GM21786 (cell line): Measurements from ENCODE around the gene RGS7.
"Not testable (repeated sequence)": the region's sequence is repeated elsewhere in the genome, so short reads cannot be mapped to it uniquely, and the experiment has no call there.

ENCODE experiments used
- ATAC-seq: cut with Tn5 transposase; IDR thresholded peaks from one replicate; pipeline ENCODE4 v1.9.1; 2021; ENCODE audit not compliant: unreplicated experiment

The RGS7 gene

GRCh38 chr1:241215683-241216082 lies 141.3 kb downstream of the RGS7 start:
- ATAC-seq: no peak

GRCh38 chr1:241215203-241215602 lies 141.8 kb downstream of the RGS7 start:
- no peak for ATAC-seq

GRCh38 chr1:241213139-241213538 lies 143.9 kb downstream of the RGS7 start:
- ATAC-seq: no peak

GRCh38 chr1:241212628-241213027 lies 144.4 kb downstream of the RGS7 start:
- no peak for ATAC-seq

GRCh38 chr1:241208910-241209379 lies 148.1 kb downstream of the RGS7 start:
- no peak for ATAC-seq

- no peak for ATAC-seq
These were observed 153.2 kb downstream of the RGS7 start for GRCh38 chr1:241203817-241204216.

- ATAC-seq: no peak
These were observed 154.6 kb downstream of the RGS7 start for GRCh38 chr1:241202401-241202800.

- ATAC-seq: no peak
These were observed 170.3 kb downstream of the RGS7 start for GRCh38 chr1:241186716-241187115.

- ATAC-seq: no peak
These were observed 175.0 kb downstream of the RGS7 start for GRCh38 chr1:241181971-241182370.

- no peak for ATAC-seq
These were observed 175.5 kb downstream of the RGS7 start for GRCh38 chr1:241181471-241181870.

- ATAC-seq: no peak
These were observed 176.4 kb downstream of the RGS7 start for GRCh38 chr1:241180569-241180968.

GRCh38 chr1:241177660-241178059 lies 179.3 kb downstream of the RGS7 start:
- no peak for ATAC-seq

- ATAC-seq: no peak
These were observed 184.5 kb downstream of the RGS7 start for GRCh38 chr1:241172486-241172885.

GRCh38 chr1:241171991-241172390 lies 185.0 kb downstream of the RGS7 start:
- no peak for ATAC-seq

GRCh38 chr1:241167121-241167630 lies 189.8 kb downstream of the RGS7 start:
- ATAC-seq: no peak

GRCh38 chr1:241166625-241167024 lies 190.4 kb downstream of the RGS7 start:
- ATAC-seq: no peak

GRCh38 chr1:241165256-241165655 lies 191.7 kb downstream of the RGS7 start:
- not testable (repeated sequence) for ATAC-seq

GRCh38 chr1:241163363-241163762 lies 193.6 kb downstream of the RGS7 start:
- no peak for ATAC-seq

GRCh38 chr1:241161188-241161689 lies 195.8 kb downstream of the RGS7 start:
- no peak for ATAC-seq

- no peak for ATAC-seq
These were observed 199.6 kb downstream of the RGS7 start for GRCh38 chr1:241157435-241157834.

- ATAC-seq: no peak
These were observed 200.6 kb downstream of the RGS7 start for GRCh38 chr1:241156231-241156965.

GRCh38 chr1:241145881-241146280 lies 211.1 kb downstream of the RGS7 start:
- no peak for ATAC-seq
